Activated CD4-positive, alpha-beta T cell treated with anti-CD3 and anti-CD28 coated beads for 36 hours (primary cell): ENCODE data around the gene COL26A1. TPM values are rescaled to one million over a fixed set of nuclear protein-coding genes. Genes with fewer than 3 reads are reported as not detected.
"Not testable (repeated sequence)": the region's sequence is repeated elsewhere in the genome, so short reads cannot be mapped to it uniquely, and the experiment has no call there.

ENCODE experiments used
- ATAC-seq: fragments of 200-7000 bp; cut with Tn5 transposase; one replicate; pipeline ENCODE4 v1.10.0; 2021; ENCODE audit warnings: mild to moderate bottlenecking, moderate library complexity
- CTCF ChIA-PET: fragments of 350-600 bp; sonication (Branson Sonifier 250); formaldehyde crosslinking; loops from one replicate; lab custom pipeline; 2021; ENCODE audit warnings: antibody characterized with exemption; lab: Charles Lee
- POLR2A ChIA-PET: fragments of 350-600 bp; sonication (Branson Sonifier 250); formaldehyde crosslinking; loops from one replicate; lab custom pipeline; 2021; ENCODE audit warnings: antibody characterized with exemption, inconsistent platforms; lab: Charles Lee
- DNase-seq: peaks from one replicate; pipeline ENCODE4 v3.0.0-alpha.2; 2020
- H3K27ac Mint-ChIP-seq: one replicate; pipeline ENCODE4 v1.8.0; 2021; ENCODE audit warnings: mixed read lengths
- H3K27me3 Mint-ChIP-seq: one replicate; pipeline ENCODE4 v1.8.0; 2021; ENCODE audit warnings: mixed read lengths
- H3K36me3 Mint-ChIP-seq: one replicate; pipeline ENCODE4 v1.8.0; 2021; ENCODE audit warnings: low read depth, mixed read lengths
- H3K4me1 Mint-ChIP-seq: one replicate; pipeline ENCODE4 v1.8.0; 2021; ENCODE audit warnings: mixed read lengths
- H3K4me3 Mint-ChIP-seq: one replicate; pipeline ENCODE4 v1.8.0; 2021; ENCODE audit warnings: mild to moderate bottlenecking, moderate library complexity, mixed read lengths
- H3K9me3 Mint-ChIP-seq: one replicate; pipeline ENCODE4 v1.8.0; 2021; ENCODE audit warnings: low read depth, mixed read lengths
- intact Hi-C, 2 experiments: fragments of 100-400 bp; cut with DNase I in 1 of 2; cut with micrococcal nuclease in 1 of 2; formaldehyde crosslinking; loops; one replicate each; pipeline versions ENCODE4 v1.14.2 to v1.15.1; 2022 to 2024; cut with DNase I, micrococcal nuclease
- total RNA-seq, 2 experiments: library from RNA; stranded (reverse); gene quantifications; one replicate each; pipeline ENCODE4 v1.2.3, GENCODE V29; 2021

The COL26A1 gene
- total RNA-seq, 2 experiments from 2014 or later = not detected

- intact Hi-C loops, H3K27ac Mint-ChIP-seq, H3K9me3 Mint-ChIP-seq, H3K27me3 Mint-ChIP-seq, H3K4me3 Mint-ChIP-seq, H3K36me3 Mint-ChIP-seq, CTCF ChIA-PET, H3K4me1 Mint-ChIP-seq, ATAC-seq, POLR2A ChIA-PET, DNase-seq: not testable (repeated sequence)
Observed at GRCh38 chr7:101348456-101349067, 14.1 kb upstream of the COL26A1 start.

GRCh38 chr7:101349300-101349699 lies 13.4 kb upstream of the COL26A1 start:
- H3K9me3 Mint-ChIP-seq, H3K36me3 Mint-ChIP-seq, H3K27ac Mint-ChIP-seq, H3K4me1 Mint-ChIP-seq, H3K27me3 Mint-ChIP-seq, DNase-seq, H3K4me3 Mint-ChIP-seq, intact Hi-C loops, ATAC-seq: not testable (repeated sequence)
- POLR2A ChIA-PET = interaction anchor here (0.6 kb wide), 1 partner anchor 65 kb away, joined by 3 read pairs; no protein-coding TSS in a partner anchor
- CTCF ChIA-PET = interaction anchor here (0.6 kb wide), 1 partner anchor 300 kb away, joined by 3 read pairs; no protein-coding TSS in a partner anchor

GRCh38 chr7:101352920-101353308 lies 9.8 kb upstream of the COL26A1 start:
- ChIA-PET POLR2A (no interaction called here), CTCF (interaction anchor here (0.6 kb wide), 1 partner anchor 15 kb away, joined by 7 read pairs; no protein-coding TSS in a partner anchor)
- ATAC-seq (no peak), DNase-seq (no peak)
- Mint-ChIP-seq H3K27me3 (peaks cover 13% of the 10 kb centered on the region), H3K27ac (no peak overlapping the region), H3K4me1 (peaks cover 4% of the 10 kb centered on the region), H3K9me3 (no peaks in the 10 kb centered on the region), H3K4me3 (no peak overlapping the region), H3K36me3 (no peaks in the 10 kb centered on the region)
- intact Hi-C loops = no loop called here

GRCh38 chr7:101357433-101357832 lies 5.2 kb upstream of the COL26A1 start:
- POLR2A ChIA-PET = no interaction called here
- DNase-seq (no peak), ATAC-seq (no peak)
- CTCF ChIA-PET = no interaction called here
- H3K9me3 Mint-ChIP-seq = no peaks in the 10 kb centered on the region
- H3K4me3 Mint-ChIP-seq = no peak overlapping the region
- intact Hi-C loops = no loop called here
- no peaks in the 10 kb centered on the region for H3K4me1 Mint-ChIP-seq
- peaks cover 17% of the 10 kb centered on the region for H3K27me3 Mint-ChIP-seq
- no peaks in the 10 kb centered on the region for H3K36me3 Mint-ChIP-seq
- no peak overlapping the region for H3K27ac Mint-ChIP-seq

GRCh38 chr7:101363196-101363733 lies 590 bp downstream of the COL26A1 start:
- H3K4me1 Mint-ChIP-seq = peaks cover 3% of the 10 kb centered on the region
- ChIA-PET POLR2A (no interaction called here), CTCF (interaction anchor here (0.8 to 3.2 kb wide), 2 partner anchors 18 to 48 kb away, joined by 3 to 16 read pairs; no protein-coding TSS in a partner anchor)
- DNase-seq (no peak), ATAC-seq (no peak)
- H3K27me3 Mint-ChIP-seq = peaks cover 24% of the 10 kb centered on the region
- H3K36me3 Mint-ChIP-seq = no peaks in the 10 kb centered on the region
- no peaks in the 10 kb centered on the region for H3K9me3 Mint-ChIP-seq
- no peak overlapping the region for H3K4me3 Mint-ChIP-seq
- intact Hi-C loops = no loop called here
- H3K27ac Mint-ChIP-seq = no peak overlapping the region

- Mint-ChIP-seq H3K36me3 (no peaks in the 10 kb centered on the region), H3K27me3 (peaks cover 26% of the 10 kb centered on the region), H3K27ac (no peak overlapping the region), H3K4me3 (no peak overlapping the region), H3K9me3 (no peaks in the 10 kb centered on the region), H3K4me1 (peaks cover 3% of the 10 kb centered on the region)
- peak; percentile 81 for DNase-seq
- ChIA-PET POLR2A (no interaction called here), CTCF (interaction anchor here (0.7 to 3.2 kb wide), 12 partner anchors 10 to 174 kb away, joined by 3 to 16 read pairs (median 6); no protein-coding TSS in a partner anchor)
- ATAC-seq = peak; percentile 96
- intact Hi-C loops = loop anchor here (1.0 kb wide), 5 partner anchors 46 to 174 kb away; no protein-coding TSS in a partner anchor
Observed at GRCh38 chr7:101363734-101364374, 1.2 kb downstream of the COL26A1 start.

GRCh38 chr7:101365956-101366355 lies 3.3 kb downstream of the COL26A1 start:
- ATAC-seq (no peak), DNase-seq (no peak)
- intact Hi-C loops = no loop called here
- no peak overlapping the region for H3K27ac Mint-ChIP-seq
- H3K9me3 Mint-ChIP-seq = no peaks in the 10 kb centered on the region
- ChIA-PET CTCF (no interaction called here), POLR2A (no interaction called here)
- no peaks in the 10 kb centered on the region for H3K36me3 Mint-ChIP-seq
- no peak overlapping the region for H3K4me3 Mint-ChIP-seq
- H3K27me3 Mint-ChIP-seq = peaks cover 30% of the 10 kb centered on the region
- peaks cover 6% of the 10 kb centered on the region for H3K4me1 Mint-ChIP-seq

- Mint-ChIP-seq H3K9me3 (no peaks in the 10 kb centered on the region), H3K36me3 (no peaks in the 10 kb centered on the region), H3K27ac (no peak overlapping the region), H3K4me1 (peaks cover 6% of the 10 kb centered on the region), H3K4me3 (no peak overlapping the region), H3K27me3 (peaks cover 29% of the 10 kb centered on the region)
- ChIA-PET CTCF (interaction anchor here (0.6 to 0.7 kb wide), 2 partner anchors 15 to 62 kb away, joined by 3 to 7 read pairs; no protein-coding TSS in a partner anchor), POLR2A (no interaction called here)
- intact Hi-C loops = no loop called here
- ATAC-seq = no peak
- DNase-seq = no peak
Observed at GRCh38 chr7:101367676-101368075, 5.0 kb downstream of the COL26A1 start.

GRCh38 chr7:101368422-101369165 lies 5.9 kb downstream of the COL26A1 start:
- DNase-seq (no peak), ATAC-seq (no peak)
- H3K4me1 Mint-ChIP-seq = peaks cover 6% of the 10 kb centered on the region
- H3K27me3 Mint-ChIP-seq = peaks cover 30% of the 10 kb centered on the region
- H3K4me3 Mint-ChIP-seq = no peak overlapping the region
- POLR2A ChIA-PET = no interaction called here
- H3K9me3 Mint-ChIP-seq = no peaks in the 10 kb centered on the region
- CTCF ChIA-PET = interaction anchor here (0.7 kb wide), 1 partner anchor 61 kb away, joined by 3 read pairs; no protein-coding TSS in a partner anchor
- H3K36me3 Mint-ChIP-seq = no peaks in the 10 kb centered on the region
- intact Hi-C loops = no loop called here
- no peak overlapping the region for H3K27ac Mint-ChIP-seq

- peaks cover 27% of the 10 kb centered on the region for H3K27me3 Mint-ChIP-seq
- no peak overlapping the region for H3K4me3 Mint-ChIP-seq
- ChIA-PET CTCF (interaction anchor here (0.6 to 1.2 kb wide), 3 partner anchors 80 to 138 kb away, joined by 3 read pairs; no protein-coding TSS in a partner anchor), POLR2A (no interaction called here)
- DNase-seq (no peak), ATAC-seq (no peak)
- H3K27ac Mint-ChIP-seq = no peak overlapping the region
- H3K9me3 Mint-ChIP-seq = no peaks in the 10 kb centered on the region
- intact Hi-C loops = no loop called here
- no peaks in the 10 kb centered on the region for H3K36me3 Mint-ChIP-seq
- peaks cover 3% of the 10 kb centered on the region for H3K4me1 Mint-ChIP-seq
Observed at GRCh38 chr7:101370836-101371235, 8.2 kb downstream of the COL26A1 start.
